Measurements from ENCODE around the gene FBXO9. TPM values are rescaled to one million over a fixed set of nuclear protein-coding genes. Genes with fewer than 3 reads are reported as not detected.
A peak's percentile ranks its signal among the peaks of the same experiment; 100 is the strongest.
"Not testable (repeated sequence)": the region's sequence is repeated elsewhere in the genome, so short reads cannot be mapped to it uniquely, and the experiment has no call there.

FBXO9 gene
- total RNA-seq, 2 donors from 2014 or later, result 62.8 to 74.9 TPM

DNA sequence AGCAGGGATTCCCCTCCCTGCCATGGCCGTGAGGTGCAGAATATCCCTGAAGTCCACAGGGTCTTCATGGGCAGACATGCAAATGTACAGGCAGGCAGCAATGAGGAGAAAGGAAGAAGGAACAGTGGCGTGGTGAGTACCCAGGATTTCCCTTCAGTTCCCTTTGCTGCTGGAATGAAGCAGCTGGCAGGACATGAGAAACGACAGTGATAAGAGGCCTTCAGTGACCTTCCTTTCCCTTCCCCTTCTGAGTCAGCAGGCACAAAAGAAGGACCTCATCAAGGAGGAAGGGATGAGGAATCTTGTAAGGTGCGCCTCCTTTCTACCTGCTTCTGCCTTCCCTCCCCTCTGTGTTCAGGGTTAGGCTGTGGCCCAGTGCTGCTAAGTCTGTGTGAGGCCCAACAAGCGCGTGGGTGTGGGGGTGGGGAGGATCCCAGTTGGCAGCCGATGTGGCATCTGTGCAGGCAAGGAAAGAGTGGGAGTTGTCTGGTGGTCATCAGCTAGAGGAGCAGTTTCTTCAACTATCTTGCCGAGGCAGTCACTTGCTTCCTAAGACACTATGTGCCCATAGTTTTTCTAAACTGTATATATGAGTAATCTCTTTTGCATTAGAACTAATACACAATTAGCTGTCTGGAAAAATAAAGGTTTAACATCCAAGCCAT is 29.5 kb upstream of the FBXO9 start:
- Mint-ChIP-seq H3K27ac (no peak overlapping the region), H3K4me1 (ENCODE audit: low read depth in 2 of 2) (peaks cover 5 to 7% of the 10 kb centered on the region in 2 donors), H3K4me3 (no peak overlapping the region), H3K27me3 (no peaks in the 10 kb centered on the region), H3K9me3 (no peaks in the 10 kb centered on the region), H3K36me3 (peaks cover 28% of the 10 kb centered on the region)
- ATAC-seq (no peak), DNase-seq (ENCODE audit: low spot score) (no peak)

- Mint-ChIP-seq H3K27me3 (no peaks in the 10 kb centered on the region), H3K9me3 (no peaks in the 10 kb centered on the region), H3K4me3 (no peak overlapping the region), H3K27ac (no peak overlapping the region), H3K36me3 (peaks cover 33% of the 10 kb centered on the region), H3K4me1 (ENCODE audit: low read depth in 2 of 2) (peaks cover 3% of the 10 kb centered on the region in 2 donors)
- DNase-seq (ENCODE audit: low spot score) (no peak), ATAC-seq (no peak)
Measured at GRCh38 chr6:53038141-53038540, 27.1 kb upstream of the FBXO9 start.

DNA sequence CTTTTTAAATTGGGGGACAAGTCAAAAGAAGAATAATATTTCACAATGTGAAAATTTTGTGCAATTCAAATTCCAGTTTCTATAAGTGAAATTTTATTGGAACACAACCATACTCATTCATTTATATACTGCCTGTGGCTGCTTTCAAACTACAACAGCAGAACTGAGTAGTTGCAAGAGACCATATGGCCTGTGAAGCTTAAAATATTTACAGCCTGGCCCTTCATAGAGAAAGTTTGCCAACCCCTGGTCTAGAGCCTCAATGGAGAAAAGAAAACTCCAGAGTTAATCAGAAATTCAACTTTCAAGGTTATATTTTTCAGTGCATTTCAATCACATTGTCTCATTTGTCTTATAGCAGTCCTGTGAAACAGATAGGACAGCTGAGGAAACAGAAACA is 26.6 kb upstream of the FBXO9 start:
- H3K36me3 Mint-ChIP-seq, result peaks cover 33% of the 10 kb centered on the region
- no peaks in the 10 kb centered on the region for H3K27me3 Mint-ChIP-seq
- DNase-seq (ENCODE audit: low spot score) (no peak), ATAC-seq (no peak)
- H3K4me1 Mint-ChIP-seq (ENCODE audit: low read depth in 2 of 2), result no peaks in the 10 kb centered on the region
- H3K4me3 Mint-ChIP-seq, result no peak overlapping the region
- no peak overlapping the region for H3K27ac Mint-ChIP-seq
- no peaks in the 10 kb centered on the region for H3K9me3 Mint-ChIP-seq

DNA sequence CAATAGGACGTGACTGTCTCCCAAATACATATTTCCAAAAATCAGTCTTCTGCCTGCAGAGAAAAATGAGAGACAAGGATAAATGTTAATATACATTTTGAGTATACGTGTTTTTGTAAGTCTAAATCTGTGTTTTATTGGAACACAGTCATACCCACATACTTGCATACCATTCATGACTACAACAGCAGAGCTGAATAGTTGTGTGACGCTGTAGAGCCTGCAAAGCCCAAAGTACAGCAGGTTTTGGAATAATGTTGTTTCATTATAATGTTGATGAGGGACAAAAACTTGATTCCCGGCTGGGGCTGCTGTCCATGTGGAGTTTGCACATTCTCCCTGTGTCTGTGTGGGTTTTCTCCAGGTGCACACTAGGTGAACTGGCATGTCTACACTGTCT is 23.8 kb upstream of the FBXO9 start:
- Mint-ChIP-seq H3K4me3 (no peak overlapping the region), H3K36me3 (peaks cover 27% of the 10 kb centered on the region), H3K27me3 (no peaks in the 10 kb centered on the region), H3K27ac (no peak overlapping the region), H3K9me3 (no peaks in the 10 kb centered on the region), H3K4me1 (ENCODE audit: low read depth in 2 of 2) (no peaks in the 10 kb centered on the region)
- DNase-seq (ENCODE audit: low spot score) (no peak), ATAC-seq (no peak)

GRCh38 chr6:53042112-53042511 is 23.1 kb upstream of the FBXO9 start:
- Mint-ChIP-seq H3K27me3 (no peaks in the 10 kb centered on the region), H3K4me1 (ENCODE audit: low read depth in 2 of 2) (peaks cover 5 to 6% of the 10 kb centered on the region in 2 donors), H3K36me3 (peaks cover 22% of the 10 kb centered on the region), H3K9me3 (no peaks in the 10 kb centered on the region), H3K4me3 (no peak overlapping the region), H3K27ac (no peak overlapping the region)
- DNase-seq (ENCODE audit: low spot score) (no peak), ATAC-seq (no peak)

GRCh38 chr6:53043581-53043980 is 21.6 kb upstream of the FBXO9 start:
- H3K36me3 Mint-ChIP-seq, result peaks cover 22% of the 10 kb centered on the region
- H3K27me3 Mint-ChIP-seq, result no peaks in the 10 kb centered on the region
- no peaks in the 10 kb centered on the region for H3K9me3 Mint-ChIP-seq
- ATAC-seq (no peak), DNase-seq (ENCODE audit: low spot score) (no peak)
- H3K27ac Mint-ChIP-seq, result no peak overlapping the region
- no peak overlapping the region for H3K4me3 Mint-ChIP-seq
- H3K4me1 Mint-ChIP-seq (ENCODE audit: low read depth in 2 of 2), result peaks cover 17 to 18% of the 10 kb centered on the region in 2 donors

DNA sequence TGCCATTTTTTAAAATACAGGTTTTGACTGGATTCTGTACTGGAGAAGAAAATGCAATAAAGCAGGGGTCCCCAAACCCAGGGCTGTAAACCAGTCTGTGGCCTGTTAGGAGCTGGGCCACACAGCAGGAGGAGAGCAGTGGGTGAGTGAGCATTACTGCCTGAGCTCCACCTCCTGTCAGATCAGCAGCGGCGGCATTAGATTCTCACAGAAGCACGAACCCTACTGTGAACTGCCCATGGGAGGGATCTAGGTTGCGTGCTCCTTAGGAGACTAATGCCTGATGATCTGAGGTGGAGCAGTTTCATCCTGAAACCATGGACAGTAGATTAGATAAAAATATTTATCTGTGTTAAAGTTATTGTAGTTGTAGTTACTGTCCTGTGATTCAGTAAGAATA is 21.1 kb upstream of the FBXO9 start:
- DNase-seq (ENCODE audit: low spot score) (no peak), ATAC-seq (no peak)
- Mint-ChIP-seq H3K27ac (no peak overlapping the region), H3K4me3 (no peak overlapping the region), H3K9me3 (no peaks in the 10 kb centered on the region), H3K27me3 (no peaks in the 10 kb centered on the region), H3K4me1 (ENCODE audit: low read depth in 2 of 2) (peaks cover 21 to 23% of the 10 kb centered on the region in 2 donors), H3K36me3 (peaks cover 22% of the 10 kb centered on the region)

DNA sequence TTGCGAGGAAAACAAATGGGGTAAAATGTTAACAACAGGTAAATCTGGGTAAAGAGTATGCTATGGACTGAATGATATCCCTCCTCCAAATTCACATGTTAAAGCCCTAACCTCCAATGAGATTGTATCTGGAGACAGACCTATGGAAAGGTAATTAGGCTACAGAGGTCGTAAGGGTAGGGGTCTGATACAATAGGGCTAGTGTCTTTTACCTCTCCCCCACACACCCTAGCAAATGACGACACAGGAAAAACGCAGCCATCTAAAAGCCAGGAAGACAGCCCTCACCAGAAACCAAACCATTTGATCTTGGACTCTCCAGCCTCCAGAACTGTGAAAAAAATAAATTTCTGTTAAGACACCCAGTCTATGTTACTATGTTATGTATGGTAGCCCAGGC is 20.6 kb upstream of the FBXO9 start:
- peaks cover 26 to 28% of the 10 kb centered on the region in 2 donors for H3K4me1 Mint-ChIP-seq (ENCODE audit: low read depth in 2 of 2)
- no peak for ATAC-seq
- no peak overlapping the region for H3K4me3 Mint-ChIP-seq
- H3K36me3 Mint-ChIP-seq, result peaks cover 17% of the 10 kb centered on the region
- H3K27ac Mint-ChIP-seq, result no peak overlapping the region
- no peak for DNase-seq (ENCODE audit: low spot score)
- no peaks in the 10 kb centered on the region for H3K27me3 Mint-ChIP-seq
- no peaks in the 10 kb centered on the region for H3K9me3 Mint-ChIP-seq

DNA sequence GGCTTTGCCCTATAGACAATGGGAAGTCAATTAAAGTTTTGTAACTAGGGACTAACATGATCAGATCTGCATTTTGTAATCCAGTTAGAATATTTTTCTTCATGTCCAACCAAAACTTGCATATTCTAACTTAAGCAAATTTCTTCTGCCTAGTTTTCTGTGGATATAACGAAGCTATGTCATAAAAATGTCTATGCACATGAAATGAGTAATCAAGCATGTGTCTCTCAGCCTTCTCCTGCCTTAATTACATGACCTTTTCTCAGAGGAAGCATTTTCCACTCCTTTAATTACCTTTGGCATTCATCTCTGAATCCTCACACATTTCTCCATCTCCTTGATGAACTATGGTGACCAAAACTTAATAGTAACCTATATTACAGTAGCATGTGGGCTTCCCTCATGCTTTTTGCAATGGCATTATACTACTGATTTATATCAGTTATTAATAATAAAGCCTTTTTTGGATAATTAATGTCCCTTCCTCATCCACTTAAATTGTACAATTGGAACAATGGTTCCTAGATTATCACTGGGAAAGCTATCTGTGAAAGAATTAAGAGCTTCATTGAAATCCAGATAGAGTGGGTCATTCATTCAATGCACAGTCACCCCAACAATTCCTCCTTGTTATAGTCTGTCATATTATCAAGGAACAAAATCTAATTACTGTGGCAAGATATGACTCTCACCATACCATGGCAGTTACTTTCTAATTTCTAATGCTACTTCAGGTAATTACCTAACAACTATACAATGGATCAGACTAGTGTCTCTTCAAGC is 19.1 kb upstream of the FBXO9 start:
- Mint-ChIP-seq H3K4me1 (ENCODE audit: low read depth in 2 of 2) (peaks cover 26 to 28% of the 10 kb centered on the region in 2 donors), H3K27me3 (no peaks in the 10 kb centered on the region), H3K36me3 (peaks cover 1% of the 10 kb centered on the region), H3K9me3 (no peaks in the 10 kb centered on the region), H3K27ac (peak overlapping the region in 1 of 2 donors; percentile 10), H3K4me3 (no peak overlapping the region)
- no peak for DNase-seq (ENCODE audit: low spot score)
- no peak for ATAC-seq

GRCh38 chr6:53048431-53049195 is 16.6 kb upstream of the FBXO9 start:
- DNase-seq (ENCODE audit: low spot score) (no peak), ATAC-seq (peak; percentile 89 to 95)

DNA sequence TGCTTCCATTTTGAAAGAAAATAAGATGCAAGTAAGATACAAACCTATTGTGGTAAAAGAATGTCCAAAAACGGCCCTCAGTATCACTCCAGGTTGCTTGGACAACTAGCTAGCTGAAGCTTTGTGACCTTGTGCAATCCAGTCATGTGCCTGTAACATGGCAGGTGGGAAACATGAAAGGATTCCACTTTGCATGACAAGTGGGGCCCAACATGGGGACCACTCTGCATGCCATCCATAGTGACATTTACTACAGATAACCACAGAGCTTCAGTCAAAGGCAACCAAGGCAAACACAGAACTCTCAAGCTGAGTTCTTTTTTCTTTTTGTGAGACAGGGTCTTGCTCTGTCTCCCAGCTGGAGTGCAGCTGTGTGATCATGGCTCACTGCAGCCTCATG is 15.8 kb upstream of the FBXO9 start:
- H3K36me3 Mint-ChIP-seq, result no peaks in the 10 kb centered on the region
- no peak for DNase-seq (ENCODE audit: low spot score)
- no peaks in the 10 kb centered on the region for H3K27me3 Mint-ChIP-seq
- peaks cover 28 to 36% of the 10 kb centered on the region in 2 donors for H3K4me1 Mint-ChIP-seq (ENCODE audit: low read depth in 2 of 2)
- H3K27ac Mint-ChIP-seq, result peak overlapping the region; percentile 76 to 97
- no peak for ATAC-seq
- H3K9me3 Mint-ChIP-seq, result no peaks in the 10 kb centered on the region
- H3K4me3 Mint-ChIP-seq, result peak overlapping the region; percentile 86

More at GRCh38 chr6:53048431-53049195, 16.6 kb upstream of the FBXO9 start:
- Mint-ChIP-seq H3K36me3 (no peaks in the 10 kb centered on the region), H3K27me3 (no peaks in the 10 kb centered on the region), H3K9me3 (no peaks in the 10 kb centered on the region), H3K4me1 (ENCODE audit: low read depth in 2 of 2) (peaks cover 28 to 30% of the 10 kb centered on the region in 2 donors), H3K27ac (peak overlapping the region; percentile 76 to 97), H3K4me3 (peak overlapping the region; percentile 86)

GRCh38 chr6:53052152-53052551 is 13.1 kb upstream of the FBXO9 start:
- H3K4me3 Mint-ChIP-seq; H3K27me3 Mint-ChIP-seq; H3K27ac Mint-ChIP-seq; H3K36me3 Mint-ChIP-seq; ATAC-seq; DNase-seq (ENCODE audit: low spot score); H3K9me3 Mint-ChIP-seq: not testable (repeated sequence)
- peaks cover 34 to 42% of the 10 kb centered on the region in 2 donors for H3K4me1 Mint-ChIP-seq (ENCODE audit: low read depth in 2 of 2)

- Mint-ChIP-seq H3K9me3 (no peaks in the 10 kb centered on the region), H3K27ac (peak overlapping the region in 1 of 2 donors; percentile 29), H3K27me3 (no peaks in the 10 kb centered on the region), H3K36me3 (no peaks in the 10 kb centered on the region), H3K4me1 (ENCODE audit: low read depth in 2 of 2) (peaks cover 26 to 34% of the 10 kb centered on the region in 2 donors), H3K4me3 (no peak overlapping the region)
- ATAC-seq, result no peak
- DNase-seq (ENCODE audit: low spot score), result no peak
Measured at GRCh38 chr6:53054532-53054931, 10.7 kb upstream of the FBXO9 start.

DNA sequence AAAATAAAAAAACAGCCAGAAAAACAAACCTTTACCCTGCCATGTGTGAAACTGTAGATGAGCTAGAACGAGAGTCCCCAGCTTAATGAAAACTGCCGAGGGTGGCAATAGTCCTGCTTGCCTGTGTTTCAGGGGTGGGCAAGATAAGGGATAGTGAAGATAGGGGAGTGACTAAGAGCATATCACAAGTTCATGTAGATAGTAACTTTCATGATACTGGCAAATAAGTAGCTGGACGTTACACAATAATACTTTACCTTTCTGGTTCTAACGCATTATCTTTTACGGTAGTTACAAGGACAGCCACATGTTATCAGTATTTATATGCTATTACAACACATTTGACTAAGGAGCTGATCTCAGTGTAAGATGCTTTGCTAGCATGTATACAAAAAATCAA is 9.3 kb upstream of the FBXO9 start:
- Mint-ChIP-seq H3K27ac (peak overlapping the region in 1 of 2 donors; percentile 26), H3K9me3 (no peaks in the 10 kb centered on the region), H3K4me1 (ENCODE audit: low read depth in 2 of 2) (peaks cover 40 to 47% of the 10 kb centered on the region in 2 donors), H3K36me3 (no peaks in the 10 kb centered on the region), H3K4me3 (no peak overlapping the region), H3K27me3 (no peaks in the 10 kb centered on the region)
- ATAC-seq (peak in 1 of 2 donors; percentile 60), DNase-seq (ENCODE audit: low spot score) (no peak)
